Measurements from ENCODE around the gene CIDEB.
A peak's percentile ranks its signal among the peaks of the same experiment; 100 is the strongest.

CIDEB gene

DNA sequence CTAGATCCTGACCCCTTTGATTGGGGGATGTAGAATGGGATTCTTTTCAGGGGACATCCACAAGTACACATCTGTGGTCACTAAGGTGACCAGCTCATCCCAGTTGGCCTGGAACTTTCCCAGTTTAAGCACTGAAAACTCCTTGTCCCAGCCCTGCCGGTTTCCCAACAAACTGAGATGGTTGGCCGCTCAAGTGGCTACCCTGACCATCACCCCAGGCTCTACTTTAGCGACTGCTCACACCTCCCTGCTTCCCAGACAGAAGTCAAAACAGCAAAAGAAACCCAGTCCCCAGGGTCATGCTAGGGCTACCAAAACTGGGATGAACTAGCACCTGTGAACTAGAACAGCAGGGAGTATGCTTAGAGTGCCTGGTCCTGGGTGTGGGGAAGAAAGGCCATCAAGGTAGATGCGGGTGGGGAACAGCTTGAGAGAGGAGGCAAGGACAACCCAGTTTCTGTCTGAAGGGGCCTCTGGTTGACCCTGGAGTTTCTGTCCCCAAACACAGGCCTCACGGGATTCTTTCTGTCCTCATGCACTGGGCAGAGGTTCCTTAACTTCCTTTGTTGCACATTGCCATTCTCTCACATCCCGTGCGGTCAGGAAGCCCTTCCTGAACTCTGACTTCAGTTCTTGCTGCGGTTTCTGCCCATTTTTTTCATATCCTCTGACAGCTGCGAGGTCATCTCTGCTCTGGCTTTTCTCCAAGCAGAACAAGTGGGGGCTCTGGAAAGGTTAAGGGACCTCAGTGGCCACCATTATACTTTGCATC, 5.1 kb upstream of the CIDEB start:
- no peak for DNase-seq (ENCODE audit: low spot score)

DNA sequence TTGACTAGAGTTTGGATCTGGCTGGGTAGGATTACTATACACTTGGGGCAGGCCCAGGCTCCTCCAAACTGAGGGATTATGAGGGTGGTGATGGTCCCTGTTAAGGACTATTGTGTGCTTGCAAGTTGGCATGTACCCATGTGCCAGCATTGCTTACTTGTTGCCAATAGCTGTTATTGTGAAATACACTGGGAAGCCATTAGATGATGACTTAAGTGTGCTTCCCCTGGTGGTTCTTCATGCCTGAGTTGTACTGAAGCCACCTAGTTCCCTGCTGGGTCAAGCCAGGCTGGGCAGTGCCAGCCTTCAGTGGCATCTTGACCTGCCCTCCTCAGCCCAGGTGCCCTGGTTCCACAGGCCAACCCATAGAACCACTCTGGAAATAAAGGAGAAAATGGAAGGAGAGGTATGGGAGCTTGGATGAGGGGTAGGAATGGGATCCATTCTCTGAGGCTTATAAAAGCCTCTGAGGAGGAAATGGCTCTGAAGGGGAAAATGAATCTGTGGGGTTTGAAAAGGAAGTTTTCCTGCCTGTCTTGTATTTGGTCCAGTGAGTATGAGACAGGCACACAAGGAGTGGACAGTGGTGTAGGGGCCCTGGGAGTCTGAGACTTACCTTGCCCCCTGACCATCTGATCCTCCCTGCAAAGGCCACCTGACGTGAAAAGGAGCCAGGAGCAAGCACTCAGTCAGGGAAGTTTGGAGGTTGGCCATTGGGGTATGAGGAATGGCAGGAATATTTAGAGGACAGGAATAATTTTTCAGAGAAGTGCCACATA, 4.2 kb upstream of the CIDEB start:
- DNase-seq (ENCODE audit: low spot score), result no peak

DNA sequence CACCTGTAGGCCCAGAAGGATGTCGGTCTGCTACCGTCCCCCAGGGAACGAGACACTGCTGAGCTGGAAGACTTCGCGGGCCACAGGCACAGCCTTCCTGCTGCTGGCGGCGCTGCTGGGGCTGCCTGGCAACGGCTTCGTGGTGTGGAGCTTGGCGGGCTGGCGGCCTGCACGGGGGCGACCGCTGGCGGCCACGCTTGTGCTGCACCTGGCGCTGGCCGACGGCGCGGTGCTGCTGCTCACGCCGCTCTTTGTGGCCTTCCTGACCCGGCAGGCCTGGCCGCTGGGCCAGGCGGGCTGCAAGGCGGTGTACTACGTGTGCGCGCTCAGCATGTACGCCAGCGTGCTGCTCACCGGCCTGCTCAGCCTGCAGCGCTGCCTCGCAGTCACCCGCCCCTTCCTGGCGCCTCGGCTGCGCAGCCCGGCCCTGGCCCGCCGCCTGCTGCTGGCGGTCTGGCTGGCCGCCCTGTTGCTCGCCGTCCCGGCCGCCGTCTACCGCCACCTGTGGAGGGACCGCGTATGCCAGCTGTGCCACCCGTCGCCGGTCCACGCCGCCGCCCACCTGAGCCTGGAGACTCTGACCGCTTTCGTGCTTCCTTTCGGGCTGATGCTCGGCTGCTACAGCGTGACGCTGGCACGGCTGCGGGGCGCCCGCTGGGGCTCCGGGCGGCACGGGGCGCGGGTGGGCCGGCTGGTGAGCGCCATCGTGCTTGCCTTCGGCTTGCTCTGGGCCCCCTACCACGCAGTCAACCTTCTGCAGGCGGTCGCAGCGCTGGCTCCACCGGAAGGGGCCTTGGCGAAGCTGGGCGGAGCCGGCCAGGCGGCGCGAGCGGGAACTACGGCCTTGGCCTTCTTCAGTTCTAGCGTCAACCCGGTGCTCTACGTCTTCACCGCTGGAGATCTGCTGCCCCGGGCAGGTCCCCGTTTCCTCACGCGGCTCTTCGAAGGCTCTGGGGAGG, 3.1 kb upstream of the CIDEB start, which contains the start of gene LTB4R:
Gene LTB4R (plus strand): TSS at position 857 of the 959 bp plus-strand sequence. CDS start 4,150 bp downstream, outside the sequence.
- peak; percentile 47 for DNase-seq (ENCODE audit: low spot score)

DNA sequence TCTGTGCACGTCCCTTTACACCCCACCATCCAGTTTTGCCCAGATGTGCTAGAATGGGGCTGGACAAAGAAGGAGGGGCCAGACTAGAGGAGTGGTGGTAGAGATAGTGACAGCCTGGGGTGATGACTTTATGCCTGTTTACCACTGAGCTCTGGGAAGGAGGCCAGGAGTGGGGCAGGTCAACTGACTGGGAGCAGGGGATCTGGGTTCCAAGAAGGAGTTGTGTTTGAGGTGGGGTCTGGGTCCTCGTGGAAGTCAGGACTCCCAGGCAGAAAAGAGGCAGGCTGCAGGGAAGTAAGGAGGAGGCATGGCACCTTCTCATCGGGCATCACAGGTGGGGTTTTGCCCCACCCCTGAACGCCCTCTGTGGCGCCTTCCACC, 2.5 kb upstream of the CIDEB start:
- DNase-seq (ENCODE audit: low spot score), result no peak

DNA sequence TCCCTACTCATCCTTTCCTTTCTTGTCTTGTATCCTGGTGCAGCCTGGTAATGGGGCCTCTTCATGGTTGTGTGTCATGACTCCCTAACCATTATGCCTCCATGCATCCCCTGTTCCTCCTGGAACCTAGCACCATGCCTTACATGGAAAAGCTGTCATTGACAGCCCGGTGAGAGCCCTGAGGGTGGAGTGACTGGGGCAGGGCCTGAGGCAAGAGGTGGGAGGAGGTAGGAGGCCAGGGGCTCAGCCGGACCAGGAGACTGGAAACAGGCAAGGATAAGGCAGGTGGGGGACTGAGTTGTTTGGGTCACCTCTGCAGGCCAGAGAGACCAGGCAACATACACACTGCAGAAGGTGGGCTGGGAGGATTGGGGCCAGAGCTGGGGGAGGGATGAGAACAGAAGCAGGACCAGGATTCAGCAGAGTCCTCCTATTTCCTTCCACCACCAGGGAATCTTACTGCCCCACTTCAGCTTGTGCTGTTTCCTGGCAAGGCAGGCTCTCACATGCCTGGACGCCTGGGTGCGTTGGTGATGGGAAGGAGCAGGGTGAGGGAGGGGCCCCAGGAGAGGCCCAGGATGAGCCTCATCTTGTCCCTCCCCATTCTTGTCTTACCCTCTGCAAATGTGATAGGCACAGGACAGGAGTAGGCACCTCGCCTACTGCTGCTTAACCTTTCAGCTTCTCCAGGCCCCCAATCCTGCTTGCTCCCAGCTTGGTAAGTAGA, 1.9 kb upstream of the CIDEB start, which contains the start of gene LTB4R2:
Gene LTB4R2 (plus strand): TSS at position 603 of the 727 bp plus-strand sequence. CDS start 525 bp downstream, outside the sequence.
- no peak for DNase-seq (ENCODE audit: low spot score)

DNA sequence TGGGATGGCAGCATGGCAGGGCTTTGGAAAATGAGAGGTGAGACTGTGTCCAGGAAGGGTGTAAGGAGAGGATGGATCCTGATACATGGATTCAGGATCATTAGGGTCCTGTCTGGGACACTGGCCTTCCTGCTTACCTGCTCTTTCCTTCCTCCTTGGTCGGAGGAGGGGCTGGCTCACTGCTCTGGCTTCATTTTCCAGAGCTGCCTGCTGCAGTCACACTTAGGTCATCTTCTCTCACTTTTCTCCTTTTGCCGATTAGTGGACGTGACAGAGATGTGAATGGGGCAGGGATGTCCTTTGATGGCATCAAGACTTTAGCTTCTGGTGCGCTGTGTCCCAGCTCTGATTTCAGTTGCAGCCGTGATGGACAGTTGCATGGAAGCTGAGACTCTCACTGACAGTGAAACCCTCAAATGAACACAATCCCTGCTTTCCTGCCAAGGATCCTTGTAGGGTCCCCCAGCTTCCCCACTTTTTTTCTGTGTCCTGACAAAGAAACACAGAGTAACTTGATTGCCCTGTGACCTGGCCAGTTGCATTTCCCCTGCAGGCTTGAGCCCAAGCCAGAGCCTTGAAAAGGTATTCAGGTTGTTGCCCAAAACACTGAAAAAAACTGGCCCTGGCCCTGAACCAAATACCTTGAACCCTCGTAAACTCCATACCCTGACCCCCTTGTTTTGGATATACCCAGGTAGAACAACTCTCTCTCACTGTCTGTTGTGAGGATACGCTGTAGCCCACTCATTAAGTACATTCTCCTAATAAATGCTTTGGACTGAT, 756 bp upstream of the CIDEB start:
- DNase-seq (ENCODE audit: low spot score), result no peak

DNA sequence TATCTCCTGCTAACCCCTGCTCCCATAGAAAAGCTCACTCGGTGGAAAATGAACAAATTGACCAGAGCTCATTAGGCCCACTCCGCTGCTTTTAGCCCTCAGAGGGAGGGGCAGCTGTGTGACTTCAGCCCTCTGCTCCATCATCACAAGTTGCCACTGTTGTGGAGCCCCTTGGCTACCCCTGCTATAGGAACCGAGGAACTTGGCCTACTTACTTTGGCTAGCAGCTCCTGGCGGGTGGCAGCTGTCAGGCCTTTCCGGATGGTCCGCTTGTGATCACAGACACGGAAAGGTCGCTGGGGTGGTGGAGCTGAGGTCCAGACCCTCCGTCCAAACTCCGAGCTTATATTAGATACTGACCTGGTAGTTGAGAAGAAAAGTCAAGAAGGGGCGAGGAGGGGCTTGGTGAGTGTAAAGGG, 612 bp downstream of the CIDEB start:
- no peak for DNase-seq (ENCODE audit: low spot score)

DNA sequence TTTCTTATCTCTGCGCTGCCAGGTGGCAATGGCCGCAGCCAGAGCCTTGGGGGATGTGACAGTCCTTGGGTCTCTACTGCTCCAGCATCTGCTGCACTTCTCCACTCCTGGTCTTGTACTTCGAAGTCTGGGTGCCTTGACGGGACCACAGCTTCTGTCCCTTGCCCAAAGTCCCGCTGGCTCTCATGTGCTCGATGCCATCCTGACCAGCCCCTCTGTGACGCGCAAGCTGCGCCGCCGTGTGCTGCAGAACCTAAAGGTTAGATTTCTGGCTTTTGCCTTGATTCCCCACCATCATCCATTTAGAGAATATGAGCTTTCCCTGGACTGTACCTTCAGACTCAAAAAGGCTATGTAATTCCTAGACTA, 3.8 kb downstream of the CIDEB start:
- DNase-seq (ENCODE audit: low spot score), result no peak

DNA sequence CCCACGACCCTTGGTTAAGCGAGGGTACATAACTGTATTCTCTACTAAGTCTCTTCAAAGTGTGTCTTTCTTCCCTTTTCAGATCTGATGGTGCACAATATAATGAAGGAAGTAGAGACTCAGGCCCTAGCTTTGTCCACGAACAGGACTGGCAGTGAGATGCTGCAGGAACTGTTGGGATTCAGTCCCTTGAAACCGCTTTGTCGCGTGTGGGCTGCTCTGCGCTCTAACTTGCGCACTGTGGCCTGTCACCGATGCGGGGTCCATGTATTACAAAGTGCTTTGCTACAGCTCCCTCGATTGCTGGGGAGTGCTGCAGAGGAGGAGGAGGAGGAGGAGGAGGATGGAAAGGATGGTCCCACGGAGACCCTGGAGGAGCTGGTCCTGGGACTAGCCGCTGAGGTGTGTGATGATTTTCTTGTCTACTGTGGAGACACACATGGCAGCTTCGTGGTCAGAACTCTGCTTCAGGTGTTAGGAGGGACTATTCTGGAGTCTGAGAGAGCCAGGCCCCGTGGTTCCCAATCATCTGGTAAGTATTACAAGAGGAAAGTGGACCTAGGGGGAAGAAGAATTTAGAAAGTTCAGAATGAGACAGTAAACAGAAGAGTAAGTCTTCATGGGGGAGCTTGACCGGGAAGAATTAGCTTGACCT, 7.3 kb downstream of the CIDEB start:
- no peak for DNase-seq (ENCODE audit: low spot score)

DNA sequence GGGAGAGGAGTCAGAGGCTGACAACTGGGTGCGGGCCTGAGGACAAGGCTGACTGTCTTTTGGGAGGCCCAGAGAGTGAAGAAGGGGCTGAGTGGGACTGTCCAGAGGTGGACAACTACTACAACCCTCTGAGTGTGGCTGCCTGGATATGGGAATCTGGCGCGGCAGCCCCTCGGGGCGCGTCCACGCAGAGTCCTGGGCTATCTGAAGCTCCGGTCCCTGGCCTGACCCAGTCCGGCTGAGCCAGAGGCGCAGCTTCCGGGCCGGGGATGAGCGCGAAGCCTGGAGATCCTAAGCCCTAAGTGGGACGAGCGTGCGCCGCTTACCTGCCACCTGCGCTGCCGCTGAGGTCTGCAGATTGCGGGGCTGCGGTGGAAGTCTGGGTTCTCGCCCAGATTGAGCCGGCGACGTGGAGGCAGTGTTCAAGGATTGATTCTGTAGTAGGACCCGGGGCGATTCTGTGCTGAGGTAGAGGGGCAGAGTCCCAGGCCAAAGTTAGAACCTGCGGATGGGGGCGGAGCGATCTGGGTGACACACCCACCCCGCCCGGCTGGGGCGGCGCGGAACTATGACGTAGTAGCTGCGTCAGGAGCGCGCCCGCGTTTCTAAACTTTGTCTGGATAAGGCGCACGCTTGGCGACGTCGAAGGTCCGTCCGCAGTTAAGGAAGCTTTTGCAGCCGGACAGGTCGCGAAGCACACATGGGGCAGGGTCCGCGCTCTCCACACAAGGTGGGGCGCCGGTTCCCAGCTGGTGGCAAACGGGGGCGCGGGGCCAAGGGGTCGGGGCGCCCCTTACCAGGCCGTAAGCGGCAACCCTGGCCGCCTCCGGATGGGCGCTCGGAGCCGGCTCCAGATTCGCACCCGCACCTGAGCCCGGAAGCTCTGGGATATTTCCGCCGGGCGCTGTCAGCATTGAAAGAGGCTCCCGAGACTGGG, 8.3 kb downstream of the CIDEB start, which contains the start of the genes DHRS1 and NOP9:
Gene DHRS1 (minus strand): TSS at position 526 of the 937 bp plus-strand sequence. CDS start 674 bp downstream, outside the sequence.
Gene NOP9 (plus strand): TSS at position 596 of the 937 bp plus-strand sequence. CDS start 105 bp downstream, at position 701.
- DNase-seq (ENCODE audit: low spot score), result peak; percentile 88

DNA sequence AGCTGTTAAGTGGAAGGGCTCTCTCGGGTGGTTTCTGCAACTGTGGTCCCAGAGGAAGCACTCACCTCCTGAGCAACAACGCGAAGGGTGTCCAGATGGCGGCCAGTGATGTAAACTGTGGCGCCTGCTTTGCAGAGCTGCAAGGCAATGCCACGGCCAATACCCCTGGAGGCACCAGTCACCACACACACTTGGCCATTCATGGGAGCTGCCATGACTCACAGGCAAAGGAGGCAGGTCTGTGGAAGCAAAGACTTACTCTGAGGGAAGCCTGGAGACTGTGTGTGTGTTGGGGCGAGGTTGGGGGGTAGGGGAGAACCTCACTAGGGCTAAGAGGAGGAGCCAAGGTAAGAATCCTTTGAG, 8.9 kb downstream of the CIDEB start:
- DNase-seq (ENCODE audit: low spot score), result no peak

DNA sequence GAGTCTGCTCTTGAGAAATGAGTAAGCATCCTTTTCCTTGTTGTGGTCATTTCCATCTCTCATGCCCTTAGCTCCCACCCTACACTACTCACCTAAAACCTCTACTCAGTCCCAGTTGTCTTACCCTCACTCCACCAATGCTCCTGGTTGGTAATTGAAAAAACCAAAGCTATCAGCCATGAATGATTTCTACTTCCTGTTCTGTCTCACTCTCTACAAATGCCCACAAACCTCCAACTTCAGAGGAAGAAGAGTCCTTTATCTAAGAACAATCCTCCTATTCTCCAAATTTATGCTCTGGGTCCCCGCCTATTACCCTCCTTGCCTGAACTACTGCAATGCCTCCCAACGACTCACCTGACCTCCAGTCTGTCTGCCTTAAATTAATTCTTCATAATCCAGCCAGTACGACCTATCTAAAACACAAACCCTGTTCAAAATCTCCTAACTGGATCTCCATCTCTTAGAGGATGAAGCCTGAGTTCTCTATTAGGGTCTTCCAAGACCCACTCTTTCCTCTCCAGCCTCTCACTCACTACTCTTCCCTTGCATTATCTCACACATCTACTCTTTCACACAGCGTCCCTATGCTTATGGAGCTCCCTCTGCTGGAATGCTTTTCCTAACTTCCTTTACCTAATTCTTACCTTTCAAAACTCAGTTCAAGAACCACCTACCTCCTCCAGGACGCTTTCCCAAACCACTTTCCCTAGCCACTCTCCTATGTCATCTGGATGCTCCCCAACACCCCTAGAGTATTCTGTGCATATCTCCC, 10.4 kb downstream of the CIDEB start:
- DNase-seq (ENCODE audit: low spot score), result peak; percentile 47

DNA sequence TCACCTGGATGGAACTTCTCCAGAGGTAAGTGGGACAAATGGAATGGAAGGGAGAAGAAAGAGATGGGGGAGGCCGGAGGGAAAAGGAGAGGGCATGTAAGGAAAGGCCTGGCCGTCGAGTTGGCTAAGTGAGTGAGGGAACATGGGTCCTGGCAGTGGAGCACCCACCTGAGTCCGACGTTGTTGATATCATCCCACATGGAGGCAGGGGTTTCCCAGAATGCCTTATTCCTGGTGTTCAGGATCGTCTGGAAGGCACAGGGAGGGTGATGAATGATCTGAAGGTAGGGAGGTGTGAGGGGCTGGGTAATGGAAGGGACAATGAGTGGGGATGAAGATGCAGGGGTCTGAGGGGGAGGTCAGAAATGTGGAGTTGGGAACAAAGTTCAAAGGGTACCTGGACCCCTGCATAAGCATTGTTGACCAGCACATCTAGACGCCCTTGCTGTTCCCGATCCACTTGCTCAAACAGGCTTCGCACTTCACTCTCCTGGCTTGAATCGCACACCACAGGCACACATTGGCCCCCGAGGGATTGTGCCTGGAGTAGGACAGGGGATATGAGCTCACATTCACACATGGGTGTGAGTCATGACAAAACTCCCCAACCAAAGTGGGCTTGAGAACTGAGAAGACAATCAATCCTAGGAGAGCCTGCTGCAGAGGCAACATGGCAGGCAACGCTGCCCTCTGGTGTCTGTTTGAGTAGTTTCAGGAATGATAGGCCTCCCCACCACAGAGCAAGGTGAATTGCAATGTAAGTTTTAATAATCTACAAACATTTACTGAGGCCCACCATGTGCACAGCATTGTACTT, 11.2 kb downstream of the CIDEB start:
- DNase-seq (ENCODE audit: low spot score), result peak; percentile 75

DNA sequence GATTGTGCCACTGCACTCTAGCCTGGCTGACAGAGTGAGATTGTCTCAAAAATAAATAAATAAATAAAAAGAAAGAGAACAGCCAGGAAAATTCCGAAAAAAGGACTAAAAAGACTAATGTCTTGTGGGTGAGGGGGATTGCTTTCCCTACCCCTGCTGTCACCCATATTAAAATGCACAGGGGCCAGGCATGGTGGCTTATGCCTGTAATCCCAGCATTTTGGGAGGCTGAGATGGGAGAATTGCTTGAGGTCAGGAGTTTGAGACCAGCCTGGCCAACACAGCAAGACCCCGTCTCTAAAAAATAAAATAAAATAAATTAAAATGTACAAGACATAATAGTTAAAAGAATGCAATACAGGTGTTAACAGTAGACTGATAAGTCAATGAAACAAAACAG, 14.3 kb downstream of the CIDEB start:
- no peak for DNase-seq (ENCODE audit: low spot score)

DNA sequence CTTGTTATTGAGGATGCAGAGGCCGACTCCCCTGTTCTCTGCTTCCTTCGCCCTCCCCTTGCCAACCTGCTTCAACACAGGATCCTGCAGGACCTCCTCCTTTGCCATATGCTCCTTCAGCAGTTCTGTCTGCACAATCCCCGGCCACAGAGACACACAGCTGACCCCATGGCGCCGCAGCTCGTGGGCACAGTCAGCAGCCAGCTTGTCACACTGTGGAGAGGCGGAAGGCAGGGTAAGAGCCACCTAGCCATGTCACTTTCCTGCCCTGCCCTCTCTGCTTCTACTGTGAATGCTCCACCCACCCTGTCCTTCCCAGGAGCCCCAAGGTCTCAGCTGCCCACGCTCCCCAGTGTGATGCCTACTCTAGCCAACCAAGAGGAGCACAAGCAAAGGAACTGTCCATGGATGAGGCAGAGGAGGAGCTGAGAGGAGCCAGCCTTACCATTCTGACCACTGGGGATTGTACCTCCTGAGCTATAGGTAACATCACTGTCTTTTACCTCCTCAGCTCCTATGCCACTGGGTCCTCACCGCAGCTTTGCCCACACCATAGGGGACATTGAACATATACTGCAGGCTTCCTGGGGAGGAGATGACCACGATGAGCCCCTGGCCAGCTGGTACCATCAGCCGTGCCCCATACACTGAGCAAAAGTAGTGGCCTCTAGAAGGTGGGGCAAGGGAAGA, 15.5 kb downstream of the CIDEB start:
- no peak for DNase-seq (ENCODE audit: low spot score)

DNA sequence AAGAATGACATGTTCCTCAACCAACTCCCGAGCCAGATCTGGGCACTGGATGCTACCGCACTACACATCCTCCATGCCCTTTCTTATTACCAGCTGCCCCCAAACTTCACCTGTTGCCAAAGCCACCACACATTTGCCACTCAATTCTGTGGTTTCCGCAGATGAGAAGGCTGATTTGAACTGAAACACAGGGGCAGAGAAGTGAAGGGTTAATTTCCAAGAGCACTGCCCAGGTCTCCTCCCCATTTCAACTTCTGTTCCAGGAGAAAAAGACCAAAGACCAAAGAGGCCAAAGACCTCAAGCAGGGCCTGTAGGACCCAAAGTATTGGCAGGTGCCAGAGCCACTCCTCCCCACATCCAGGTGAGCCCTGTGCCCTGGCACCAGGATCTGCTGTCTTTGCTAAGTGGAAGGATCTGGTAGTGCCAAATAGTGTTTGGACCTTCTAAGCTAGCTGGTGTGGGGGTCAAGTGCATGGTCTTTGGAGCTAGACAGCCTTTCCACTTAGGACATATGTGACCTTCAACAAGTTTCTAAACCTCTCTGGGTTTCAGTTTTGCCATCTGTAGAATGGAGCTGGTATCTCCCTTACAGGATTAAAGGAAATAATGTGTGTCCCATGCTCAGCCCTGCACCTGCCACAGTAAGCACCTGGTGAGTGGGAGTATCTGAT, 16.2 kb downstream of the CIDEB start:
- no peak for DNase-seq (ENCODE audit: low spot score)

All from cerebellar cortex (tissue), 1 donor.